ENCODE data around the gene STXBP6.

The STXBP6 gene

DNA sequence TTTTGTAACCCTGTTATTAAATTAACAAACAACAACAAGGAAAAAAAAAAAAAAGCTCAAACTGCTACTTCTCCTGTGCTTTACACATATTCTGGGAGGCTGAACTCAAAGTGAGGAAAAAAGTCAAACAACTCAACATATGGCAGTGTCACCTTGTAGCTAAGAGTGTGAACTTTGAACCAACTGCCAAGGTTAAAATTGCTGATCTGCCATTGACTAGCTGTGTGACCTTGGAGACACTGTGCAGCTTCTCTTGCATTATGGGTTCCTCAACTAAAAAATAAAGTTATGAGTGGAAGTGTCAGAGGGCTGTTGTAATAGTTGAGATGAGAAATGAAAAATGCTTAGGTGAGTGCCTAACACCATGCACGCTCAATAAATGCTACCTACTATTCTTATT lies 34.2 kb downstream of the STXBP6 start:
- DNase-seq (ENCODE audit: low spot score), result no peak

DNA sequence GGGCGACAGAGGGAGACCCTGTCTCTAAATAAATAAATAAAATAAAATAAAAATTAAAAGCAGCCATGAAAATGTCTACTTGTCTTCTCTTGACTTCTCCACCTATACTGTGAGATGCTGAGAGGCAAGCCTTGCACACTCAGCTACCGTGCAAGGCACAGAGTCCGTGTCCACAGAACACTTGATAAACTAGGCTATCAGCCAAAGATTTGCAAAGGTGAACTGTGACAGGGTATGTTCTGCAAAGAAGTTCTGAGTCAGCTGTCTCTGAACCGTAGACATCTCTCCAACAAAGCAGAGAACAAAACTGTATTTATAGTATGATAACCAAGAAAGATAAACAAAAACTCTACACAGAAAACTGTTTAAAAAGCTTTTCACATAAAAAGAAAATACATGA lies 35.5 kb downstream of the STXBP6 start:
- DNase-seq (ENCODE audit: low spot score), result no peak

DNA sequence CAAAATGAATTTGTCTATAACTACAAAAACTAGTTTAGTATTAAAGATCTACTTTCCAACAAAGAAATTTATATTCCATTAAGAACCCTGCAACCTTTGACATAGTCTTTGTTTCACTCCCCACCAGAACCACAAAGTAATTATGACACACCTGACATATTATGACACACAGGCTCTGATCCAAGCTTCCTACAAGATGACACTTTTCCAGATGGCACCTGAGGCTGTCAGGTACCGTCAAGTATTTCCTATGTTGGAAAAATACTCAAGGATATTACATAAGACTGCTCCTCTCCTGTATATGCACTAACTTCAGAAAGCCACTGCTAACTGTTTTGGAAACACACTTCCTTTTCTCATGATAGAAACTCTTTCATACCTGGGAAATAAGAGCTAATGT lies 38.9 kb downstream of the STXBP6 start:
- DNase-seq (ENCODE audit: low spot score), result no peak

DNA sequence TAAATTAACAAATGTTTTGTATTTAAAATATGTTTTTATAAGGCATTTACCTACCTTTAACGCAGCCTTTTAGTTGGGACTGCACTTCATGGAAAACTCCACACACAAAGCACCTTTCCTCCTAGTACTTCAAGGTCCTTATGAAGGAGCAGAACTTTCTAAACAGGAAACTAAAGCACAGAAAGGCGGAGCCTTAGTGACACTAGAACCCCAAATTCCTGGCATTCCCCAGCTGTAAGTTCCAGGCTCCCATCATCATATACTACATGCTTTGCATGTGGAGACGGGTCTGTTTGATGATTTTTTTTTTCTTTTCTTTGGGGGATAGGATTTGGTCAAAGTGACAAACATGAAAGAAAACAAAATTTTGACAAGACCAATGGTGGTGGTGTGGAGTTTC lies 39.5 kb downstream of the STXBP6 start:
- DNase-seq (ENCODE audit: low spot score), result no peak

DNA sequence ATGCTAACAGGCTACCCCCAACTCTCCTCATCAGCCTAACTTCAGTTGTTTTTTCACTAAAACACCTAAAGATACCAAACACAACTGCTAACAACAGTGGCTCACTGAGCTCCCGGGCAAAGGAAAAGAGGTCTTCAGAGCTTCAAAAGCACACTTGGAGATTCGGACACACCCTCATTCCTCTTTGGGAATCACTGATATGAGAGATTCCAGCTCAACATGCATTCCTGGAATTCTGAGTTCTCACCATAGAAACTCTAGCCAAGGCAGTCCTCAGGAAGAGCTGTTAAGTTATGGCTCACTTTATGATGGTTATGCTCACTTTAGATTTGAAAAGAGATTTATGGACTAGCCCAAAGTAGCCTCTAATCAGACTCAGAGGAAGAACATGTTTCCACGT lies 40.1 kb downstream of the STXBP6 start:
- no peak for DNase-seq (ENCODE audit: low spot score)

DNA sequence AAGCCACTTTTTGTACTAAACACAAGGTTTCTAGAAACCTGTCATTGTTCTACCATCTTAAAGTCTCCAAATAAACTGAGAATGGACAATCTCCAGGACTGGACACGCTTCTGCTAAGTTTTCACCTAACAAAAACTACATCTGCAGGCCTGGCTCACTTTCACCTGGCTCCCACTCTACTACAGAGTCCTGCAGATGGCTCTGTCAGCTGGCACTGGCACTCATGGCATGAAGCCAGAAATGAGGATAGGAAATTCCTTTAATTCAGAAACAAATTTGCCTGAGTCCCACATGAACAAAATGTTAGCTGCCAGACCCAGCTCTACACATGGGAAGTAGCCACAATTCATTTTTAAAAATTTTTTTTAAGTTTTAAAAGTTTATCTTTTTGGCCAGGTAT lies 42.1 kb downstream of the STXBP6 start:
- no peak for DNase-seq (ENCODE audit: low spot score)

DNA sequence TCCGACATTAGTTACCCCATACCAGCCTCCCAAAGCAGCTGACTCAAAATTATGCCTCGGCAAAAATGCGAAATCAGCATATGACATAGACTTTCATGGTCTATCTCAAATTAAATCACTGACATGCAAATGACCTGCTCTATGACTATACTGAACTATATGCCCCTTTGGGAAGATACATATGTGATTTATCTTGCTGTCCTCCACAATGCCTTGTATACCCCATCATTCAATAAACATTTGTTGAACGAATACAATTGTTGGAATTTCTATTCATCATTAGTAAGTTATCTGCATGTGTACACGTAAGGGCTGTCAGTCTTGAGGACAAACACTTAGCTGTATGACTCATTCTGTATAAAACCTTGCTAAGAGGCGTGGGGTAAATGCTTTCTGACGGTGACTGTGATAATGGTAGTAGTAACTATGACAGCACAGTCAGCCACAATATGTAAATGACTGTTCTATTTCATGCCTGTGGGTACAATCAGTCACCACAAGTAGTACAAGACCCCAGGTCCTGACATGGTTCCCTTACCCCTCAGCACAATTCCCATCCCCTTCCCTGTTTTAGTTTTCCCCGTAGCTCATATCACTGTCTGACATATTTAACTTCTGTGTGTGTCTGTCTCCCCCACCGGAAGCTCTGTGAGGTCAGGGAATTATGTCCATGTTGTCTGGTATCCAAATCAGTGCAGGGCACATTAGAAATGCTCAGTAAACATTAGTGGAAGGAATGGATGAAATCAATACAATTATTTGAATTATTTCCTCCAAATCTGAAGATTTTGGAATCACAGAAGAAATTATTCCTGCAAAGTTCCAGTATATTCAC lies 42.8 kb downstream of the STXBP6 start:
- DNase-seq (ENCODE audit: low spot score), result no peak

DNA sequence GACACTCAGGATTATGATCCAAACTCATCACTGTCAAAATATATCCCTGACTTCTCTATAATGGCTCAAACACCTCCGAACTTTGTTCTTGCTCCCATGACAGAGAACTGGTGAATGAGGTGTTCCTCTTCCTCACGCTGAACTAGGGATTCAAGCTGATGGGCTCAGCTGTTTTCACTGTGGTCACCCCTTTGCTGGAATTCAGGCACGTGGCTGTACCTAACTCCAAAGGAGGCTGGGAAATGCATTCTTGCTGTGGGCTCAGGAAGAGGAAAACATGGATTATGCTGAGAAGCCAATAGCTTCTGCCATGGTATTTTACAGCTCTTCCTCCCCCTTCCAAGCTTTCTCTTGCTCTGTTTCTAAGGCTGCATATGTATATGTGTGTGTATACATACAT lies 43.9 kb downstream of the STXBP6 start:
- no peak for DNase-seq (ENCODE audit: low spot score)

DNA sequence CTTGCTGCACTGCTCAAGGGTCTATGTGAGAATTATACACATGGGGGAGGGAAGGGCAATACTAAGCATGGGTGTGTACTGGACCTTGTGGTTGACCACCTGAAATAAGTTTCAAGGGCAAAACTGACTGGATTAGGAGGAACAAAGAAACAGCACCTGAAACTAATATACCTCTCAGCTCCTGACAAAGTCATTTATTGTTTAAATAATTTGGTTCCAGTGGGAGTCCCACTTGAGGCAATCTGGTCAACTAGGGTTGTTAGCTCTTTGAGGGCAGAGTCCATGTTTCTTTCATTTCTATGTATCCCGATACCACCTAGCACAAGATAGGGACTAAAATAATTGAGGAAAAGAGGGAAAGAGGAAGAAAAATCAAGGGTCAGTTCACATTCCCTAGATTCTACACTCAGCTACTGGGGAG lies 45.5 kb downstream of the STXBP6 start:
- DNase-seq (ENCODE audit: low spot score), result no peak

DNA sequence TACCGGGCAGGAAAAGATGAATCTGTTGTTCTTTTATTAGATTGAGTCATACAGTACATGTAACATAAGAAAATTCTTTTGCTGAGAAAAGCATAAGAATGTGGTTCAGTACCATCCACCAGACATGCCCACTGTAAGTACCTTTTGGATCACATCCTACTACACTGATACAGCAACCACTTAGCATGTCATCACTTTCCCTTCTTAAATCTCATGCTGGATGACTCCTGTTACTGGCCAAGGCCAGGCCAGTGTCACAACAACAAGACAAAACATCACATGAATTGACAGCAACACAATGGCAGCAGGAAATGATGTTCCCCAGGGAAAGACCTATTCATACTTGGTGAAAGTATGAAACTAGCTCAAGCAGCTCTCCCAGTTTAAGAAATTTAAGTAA lies 46.4 kb downstream of the STXBP6 start:
- DNase-seq (ENCODE audit: low spot score), result no peak

DNA sequence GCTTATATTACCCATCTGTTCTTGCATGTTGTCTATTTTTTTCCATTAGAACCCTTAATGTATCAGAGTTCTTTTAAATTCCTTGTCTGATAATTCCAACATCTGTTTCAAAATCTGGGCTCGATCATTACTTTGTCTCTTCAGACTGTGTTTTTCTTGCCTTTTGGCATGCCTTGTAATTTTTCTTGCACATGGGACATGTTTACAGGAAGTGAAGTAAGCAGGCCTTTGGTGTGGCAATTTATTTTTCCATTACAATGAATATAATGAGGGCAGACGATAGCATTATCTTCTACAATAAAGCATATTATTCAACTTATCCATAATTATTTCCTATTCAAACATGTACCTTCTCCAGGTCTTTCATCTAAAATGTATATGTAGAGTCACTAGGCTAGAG lies 48.3 kb downstream of the STXBP6 start:
- DNase-seq (ENCODE audit: low spot score), result no peak

DNA sequence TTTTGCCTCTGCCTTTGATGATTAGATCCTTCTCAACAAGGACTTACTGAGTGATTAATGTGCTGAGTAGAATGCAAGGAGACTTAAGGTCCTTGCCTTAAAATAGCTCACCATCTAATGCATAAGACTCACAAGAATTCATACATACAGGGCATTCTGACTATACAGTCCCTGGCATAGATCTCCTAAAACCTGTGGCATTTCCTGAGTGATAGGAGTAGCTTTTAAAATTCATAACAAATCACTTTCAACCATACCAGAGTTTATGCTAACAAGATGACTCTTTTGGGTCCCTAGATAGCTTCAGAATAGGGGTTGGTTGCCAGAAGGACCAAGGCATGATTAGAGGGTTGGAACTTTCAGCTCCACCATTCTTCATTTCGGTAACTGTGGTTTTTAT lies 48.8 kb downstream of the STXBP6 start:
- no peak for DNase-seq (ENCODE audit: low spot score)

DNA sequence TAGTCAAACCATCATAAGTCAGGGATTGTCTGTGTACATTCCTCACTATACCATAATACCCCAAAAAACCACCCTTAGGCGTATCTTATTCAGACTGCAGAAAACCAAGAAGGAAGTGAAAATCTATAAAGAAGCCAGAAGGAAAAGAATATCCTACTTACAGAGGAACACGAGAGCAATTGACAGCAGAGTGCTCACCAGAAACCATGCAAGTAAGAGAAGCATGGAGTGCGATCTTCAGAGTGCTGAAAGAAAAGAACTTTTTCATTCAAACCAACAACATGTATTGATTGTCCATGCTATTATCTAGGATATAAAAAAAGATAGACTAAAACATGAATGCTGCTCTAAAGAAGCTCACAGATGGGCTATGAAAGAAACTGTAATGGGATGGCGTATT lies 50.8 kb downstream of the STXBP6 start:
- DNase-seq (ENCODE audit: low spot score), result no peak

DNA sequence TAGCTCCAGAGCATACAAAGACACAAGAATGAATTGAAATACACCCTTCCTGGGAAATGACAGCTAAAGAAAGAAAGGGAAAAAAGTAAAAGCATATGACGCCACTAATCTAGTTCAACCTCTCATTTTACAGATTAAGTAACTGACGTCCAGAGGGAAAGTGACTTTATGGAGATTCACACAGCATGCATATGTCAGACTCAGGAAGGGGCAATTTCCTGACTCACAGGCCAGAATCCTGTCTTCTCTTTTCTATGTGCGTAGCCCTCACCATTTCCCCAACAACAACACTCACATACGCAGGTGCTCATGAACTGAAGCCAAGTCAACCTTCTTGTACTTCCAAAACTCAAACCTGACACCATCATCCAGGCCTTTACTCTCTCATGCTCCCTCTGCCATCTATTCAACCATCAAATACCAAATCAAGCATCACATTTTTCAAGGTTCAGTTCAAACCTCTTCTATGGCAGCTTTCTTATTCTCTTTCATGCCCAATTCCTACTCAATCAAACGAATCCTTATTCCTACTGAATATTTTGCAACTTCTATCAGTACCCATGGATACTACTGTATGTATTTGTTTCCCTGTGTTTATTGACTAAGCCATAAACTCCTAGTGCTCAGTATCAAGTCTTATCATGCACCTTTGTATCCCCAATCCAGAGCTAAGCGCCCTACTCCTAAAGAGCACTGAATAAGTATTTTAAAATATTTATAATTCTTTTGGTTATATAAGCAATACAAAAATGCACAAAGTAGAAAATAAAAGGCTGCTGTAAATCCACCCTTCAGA lies 52.8 kb downstream of the STXBP6 start:
- DNase-seq (ENCODE audit: low spot score), result no peak

DNA sequence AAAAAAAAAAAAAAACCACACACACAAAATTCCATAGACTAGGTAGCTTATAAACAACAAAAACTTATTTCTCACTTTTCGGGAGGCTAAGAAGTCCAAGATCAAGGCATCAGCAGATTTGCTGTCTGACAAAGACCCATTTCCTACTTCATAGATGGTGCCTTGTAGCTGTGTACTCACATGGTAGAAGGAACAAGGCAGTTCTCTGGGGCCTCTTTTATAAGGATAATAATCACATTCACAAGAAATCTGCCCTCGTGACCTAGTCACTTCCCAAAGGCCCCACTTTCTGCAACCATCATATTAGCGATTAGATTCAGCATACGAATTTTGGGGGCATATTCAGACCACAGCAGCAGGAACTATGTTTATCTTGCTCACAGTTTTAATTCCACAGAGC lies 54.9 kb downstream of the STXBP6 start:
- DNase-seq (ENCODE audit: low spot score), result no peak

DNA sequence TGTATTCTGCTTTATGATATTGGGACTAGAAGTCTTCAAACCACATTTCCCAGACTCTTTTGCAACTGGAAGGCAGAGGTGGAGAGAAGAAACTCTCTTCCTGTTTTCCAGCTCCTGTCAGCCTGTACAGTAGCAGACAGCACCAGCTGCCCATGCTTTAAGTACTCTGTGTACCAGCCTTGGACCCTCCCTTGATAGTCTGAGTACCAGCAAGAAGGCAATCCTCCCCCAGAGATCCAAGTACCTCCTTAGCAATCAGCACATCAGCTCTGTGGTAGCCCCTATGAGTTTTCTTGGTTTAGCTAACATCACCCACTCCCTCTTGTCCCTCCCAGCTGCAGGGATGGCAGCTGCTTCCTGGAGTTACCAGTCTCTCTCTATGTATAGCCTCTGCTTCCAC lies 56.3 kb downstream of the STXBP6 start:
- no peak for DNase-seq (ENCODE audit: low spot score)

DNA sequence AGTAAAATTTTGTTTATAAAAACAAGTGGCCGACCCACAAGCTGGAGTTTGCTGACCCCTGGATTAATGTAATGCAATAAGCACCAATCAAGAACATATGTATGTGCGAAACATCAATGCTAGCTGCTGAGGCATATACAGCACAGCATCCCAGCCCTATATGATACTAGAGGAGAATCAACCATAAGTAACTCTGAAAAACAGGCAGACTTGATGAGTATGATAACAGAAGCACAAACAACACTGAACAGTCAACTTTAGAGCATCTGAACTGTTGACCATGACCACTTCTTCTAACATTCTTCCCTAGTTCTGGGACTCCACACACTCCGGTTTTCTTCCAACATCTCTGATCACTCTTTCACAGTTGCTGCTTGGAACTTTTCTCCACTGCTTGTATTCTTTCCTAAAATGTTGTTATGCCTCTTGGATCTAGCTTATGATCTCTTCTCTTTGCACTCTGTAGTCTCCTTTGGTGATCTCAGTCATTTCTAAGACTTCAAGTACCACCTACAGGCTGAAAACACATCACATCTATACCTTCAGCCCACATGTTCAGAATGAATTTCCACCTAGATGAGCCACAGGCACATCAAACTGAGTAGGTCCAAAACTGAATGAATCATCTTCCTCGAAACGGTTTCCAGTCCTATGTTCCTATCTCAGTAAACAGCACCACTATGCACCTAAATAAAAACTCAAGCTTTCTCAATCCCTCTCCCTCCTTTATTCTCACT lies 57.2 kb downstream of the STXBP6 start:
- DNase-seq (ENCODE audit: low spot score), result peak; percentile 0

DNA sequence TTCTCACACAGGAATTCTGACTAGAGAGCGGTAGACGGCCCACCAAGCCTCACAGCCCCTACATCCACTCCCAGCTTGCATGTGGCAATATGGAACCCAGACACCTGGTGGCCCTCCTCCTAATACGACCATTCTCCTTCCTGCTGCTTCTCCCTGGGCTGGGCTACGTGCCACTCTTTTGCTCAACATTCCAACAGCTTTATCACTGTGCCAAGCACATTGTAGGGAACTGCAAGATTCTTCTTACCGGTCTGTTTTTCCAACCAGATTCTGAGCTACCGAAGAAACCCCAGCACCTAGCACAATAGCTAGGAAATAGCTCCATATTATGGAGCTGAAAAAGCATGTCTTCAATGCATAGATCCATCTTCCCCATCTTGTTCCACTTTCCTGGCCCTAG lies 58.1 kb downstream of the STXBP6 start:
- no peak for DNase-seq (ENCODE audit: low spot score)

DNA sequence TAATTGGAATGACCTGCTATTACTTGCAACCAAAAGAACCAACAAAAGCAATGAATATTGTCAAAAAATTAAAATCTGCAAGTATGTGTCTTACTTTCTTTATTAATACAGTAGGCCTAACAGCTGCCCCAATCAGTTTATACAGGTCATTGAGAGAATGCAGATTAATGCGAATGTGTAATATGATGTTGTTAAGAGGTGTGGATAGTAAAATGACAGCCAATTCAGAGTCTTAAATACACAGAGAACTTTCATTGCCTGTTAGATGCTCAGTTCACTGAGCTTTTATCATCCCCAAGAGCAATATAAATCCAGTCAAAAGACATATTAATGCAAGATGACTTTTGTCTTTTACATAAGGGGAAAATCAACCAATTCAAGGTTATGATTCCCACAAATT lies 58.7 kb downstream of the STXBP6 start:
- DNase-seq (ENCODE audit: low spot score), result no peak

DNA sequence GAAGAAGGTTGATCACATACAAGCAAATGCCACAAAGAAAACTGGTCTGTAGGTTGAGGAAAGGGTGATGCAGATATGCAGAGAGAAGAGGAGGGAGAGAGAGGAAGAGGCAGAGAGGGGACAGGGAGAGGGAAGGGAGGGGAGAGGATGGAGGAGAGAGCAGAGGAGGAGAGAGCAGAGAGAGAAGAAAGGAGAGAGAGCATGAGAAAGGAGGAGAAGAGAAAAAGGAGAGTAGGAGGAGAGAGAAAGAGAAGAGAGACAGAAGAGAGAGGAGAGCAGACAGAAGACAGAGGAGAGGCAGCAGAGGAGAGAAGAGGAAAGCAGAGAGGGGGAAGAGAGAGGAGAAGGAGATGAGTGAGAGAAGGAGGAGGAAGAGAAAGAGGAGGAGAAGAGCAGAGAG lies 59.2 kb downstream of the STXBP6 start:
- no peak for DNase-seq (ENCODE audit: low spot score)

DNA sequence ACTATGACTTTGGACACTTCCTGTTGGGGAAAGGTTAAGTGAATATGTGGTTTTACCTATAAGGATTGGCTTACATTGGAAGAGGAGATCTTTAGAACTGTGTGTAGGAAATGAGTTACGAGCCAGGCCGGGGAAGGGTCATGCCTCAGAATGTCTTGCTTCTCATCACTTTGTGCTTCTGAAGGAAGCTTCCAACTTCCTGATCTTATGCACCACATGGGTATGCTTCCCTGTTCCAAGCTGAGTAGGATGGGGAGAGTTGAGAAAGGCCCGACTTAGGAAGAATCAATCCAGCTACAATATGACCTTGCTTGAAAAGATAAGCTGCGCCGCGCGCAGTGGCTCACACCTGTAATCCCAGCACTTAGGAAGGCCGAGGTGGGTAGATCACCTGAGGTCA lies 59.9 kb downstream of the STXBP6 start:
- DNase-seq (ENCODE audit: low spot score), result no peak

DNA sequence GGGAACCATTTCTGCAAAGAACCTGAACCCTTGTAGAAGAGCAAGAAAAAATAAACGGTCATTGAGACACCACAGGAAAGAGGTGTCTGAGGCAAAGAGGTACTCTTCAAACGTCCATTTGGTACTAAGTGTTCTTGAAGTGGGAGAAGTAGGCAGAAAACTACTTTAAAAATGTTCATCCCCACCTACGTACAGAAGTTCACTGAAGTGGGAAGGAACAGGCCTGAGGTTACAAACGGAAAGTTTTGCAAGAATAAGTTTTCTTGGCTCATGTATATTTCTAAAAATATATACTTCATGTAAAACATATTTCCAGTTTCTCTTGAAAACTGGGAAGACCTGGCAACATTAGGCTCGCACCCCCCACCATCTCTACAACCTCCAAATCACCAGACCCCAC lies 61.2 kb downstream of the STXBP6 start:
- DNase-seq (ENCODE audit: low spot score), result no peak

Data from activated CD4-positive, alpha-beta T cell treated with anti-CD3 and anti-CD28 coated beads, Interleukin-2, Interleukin-4, amounts not matched to agents 100 ng/mL and 50 ng/mL, durations not matched to agents 16 hours and 8 hours (primary cell).